Iris pigment epithelial cell (primary cell): ENCODE results near the gene RNF40.

Source experiments
- DNase-seq: peaks from one replicate; pipeline ENCODE4 v3.0.0-alpha.2; 2011; ENCODE audit warnings: low read depth

RNF40 gene

DNA sequence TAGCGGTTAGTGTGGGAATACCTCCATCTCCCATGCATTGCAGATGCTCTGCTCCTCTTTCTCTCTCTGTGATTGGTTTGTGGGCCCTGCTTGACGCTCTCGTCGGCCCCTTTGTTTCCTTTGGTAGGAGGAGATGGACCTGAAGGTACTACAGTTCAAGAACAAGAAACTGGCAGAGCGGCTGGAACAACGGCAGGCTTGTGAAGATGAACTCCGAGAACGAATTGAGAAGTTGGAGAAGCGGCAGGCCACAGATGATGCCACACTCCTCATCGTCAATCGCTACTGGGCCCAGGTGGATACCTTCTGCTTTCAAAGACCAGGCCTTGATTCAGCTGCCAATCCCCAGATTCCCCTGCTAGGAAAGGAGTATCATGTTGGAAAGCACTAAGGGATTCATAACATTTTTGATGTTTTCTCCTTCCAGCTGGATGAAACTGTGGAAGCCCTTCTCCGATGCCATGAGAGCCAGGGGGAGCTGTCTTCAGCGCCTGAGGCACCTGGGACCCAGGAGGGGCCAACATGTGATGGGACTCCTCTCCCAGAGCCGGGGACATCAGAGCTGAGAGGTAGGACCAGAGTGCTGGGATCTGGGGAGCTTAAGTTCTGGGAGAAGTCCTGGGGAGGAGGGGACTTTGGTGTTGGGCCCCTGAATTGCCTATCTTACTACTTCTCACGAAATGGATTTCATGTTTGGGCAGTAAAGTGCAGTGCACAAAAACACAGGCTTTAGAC is 1.0 kb downstream of the RNF40 start:
- no peak for DNase-seq

DNA sequence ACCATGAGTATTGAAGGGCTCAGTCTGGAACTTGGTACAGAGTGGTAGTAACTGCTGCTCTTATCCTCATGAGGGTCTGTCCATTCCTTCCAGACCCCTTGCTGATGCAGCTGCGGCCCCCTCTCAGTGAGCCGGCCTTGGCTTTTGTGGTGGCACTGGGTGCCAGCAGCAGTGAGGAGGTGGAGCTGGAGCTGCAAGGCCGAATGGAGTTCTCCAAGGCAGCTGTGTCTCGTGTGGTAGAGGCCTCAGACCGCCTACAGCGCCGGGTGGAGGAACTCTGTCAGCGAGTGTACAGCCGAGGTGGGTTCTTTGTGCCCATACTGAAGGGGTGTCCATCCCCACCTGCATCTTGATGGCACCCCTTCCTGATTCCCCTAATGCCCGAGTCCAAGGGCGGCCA is 2.0 kb downstream of the RNF40 start:
- DNase-seq, result no peak

DNA sequence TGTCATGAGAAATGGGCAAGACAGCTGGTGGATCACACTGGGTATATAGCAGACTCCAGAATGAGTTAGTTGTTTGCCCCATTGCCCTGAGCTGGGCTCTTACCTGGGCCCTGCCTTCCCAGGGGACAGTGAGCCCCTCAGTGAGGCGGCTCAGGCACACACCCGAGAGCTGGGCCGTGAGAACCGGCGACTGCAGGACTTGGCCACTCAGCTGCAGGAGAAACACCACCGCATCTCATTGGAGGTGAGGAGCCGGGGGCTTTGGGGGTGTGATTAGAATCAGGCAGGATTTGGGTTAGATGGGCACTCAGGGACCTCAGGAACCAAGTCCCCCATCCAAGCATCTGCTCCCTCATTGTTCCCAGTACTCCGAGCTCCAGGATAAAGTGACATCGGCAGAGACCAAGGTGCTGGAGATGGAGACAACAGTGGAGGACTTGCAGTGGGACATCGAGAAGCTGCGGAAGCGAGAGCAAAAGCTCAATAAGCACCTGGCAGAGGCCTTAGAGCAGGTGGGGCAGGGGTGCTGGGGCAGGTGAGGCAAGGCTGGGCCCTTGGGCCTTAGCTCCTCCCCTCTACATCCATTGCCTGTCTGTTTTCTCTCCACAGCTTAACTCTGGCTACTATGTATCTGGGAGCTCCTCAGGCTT is 2.8 kb downstream of the RNF40 start:
- DNase-seq, result no peak

DNA sequence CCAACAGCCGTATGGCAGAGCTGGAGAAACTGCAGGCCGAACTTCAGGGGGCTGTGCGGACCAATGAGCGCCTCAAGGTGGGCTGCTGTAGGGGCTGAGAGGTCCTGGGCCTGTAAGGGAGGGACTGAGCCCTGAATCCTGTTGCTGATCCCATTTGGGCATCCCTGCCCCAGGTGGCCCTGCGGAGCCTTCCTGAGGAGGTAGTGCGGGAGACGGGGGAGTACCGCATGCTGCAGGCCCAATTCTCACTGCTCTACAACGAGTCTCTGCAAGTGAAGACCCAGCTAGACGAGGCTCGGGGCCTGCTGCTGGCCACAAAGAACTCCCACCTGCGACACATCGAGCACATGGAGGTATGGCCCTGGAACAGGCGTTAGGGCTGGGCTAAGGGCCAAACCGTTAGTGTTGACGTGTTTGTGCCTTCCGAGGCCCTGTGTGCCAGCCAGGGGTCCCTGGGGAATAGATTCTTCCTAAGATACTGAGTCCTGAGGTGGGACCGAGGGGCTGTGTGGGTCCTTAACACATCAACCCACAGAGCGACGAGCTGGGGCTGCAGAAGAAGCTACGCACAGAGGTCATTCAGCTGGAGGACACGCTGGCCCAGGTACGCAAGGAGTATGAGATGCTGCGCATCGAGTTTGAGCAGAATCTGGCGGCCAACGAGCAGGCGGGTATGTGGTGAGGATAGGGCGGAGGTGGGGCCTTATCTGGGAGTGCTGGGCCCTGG is 4.2 kb downstream of the RNF40 start:
- DNase-seq, result no peak

DNA sequence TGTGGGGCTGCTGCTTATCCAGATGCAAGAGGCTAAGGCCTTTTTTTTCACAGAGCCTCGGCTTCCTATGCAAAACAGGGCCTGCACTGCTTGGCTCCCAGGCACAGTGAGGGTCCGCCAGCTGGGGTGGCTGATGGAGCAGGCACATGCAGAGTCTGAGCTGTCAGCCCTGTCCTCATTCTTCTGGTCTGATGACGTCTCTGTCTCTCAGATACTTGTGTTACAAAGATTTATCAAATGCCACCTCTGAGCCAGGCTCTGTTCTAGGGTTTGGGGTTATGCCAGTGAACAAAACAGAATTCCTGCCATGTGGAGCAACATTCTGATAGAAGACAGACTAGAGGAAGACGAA is 4.8 kb downstream of the RNF40 start:
- DNase-seq, result no peak

DNA sequence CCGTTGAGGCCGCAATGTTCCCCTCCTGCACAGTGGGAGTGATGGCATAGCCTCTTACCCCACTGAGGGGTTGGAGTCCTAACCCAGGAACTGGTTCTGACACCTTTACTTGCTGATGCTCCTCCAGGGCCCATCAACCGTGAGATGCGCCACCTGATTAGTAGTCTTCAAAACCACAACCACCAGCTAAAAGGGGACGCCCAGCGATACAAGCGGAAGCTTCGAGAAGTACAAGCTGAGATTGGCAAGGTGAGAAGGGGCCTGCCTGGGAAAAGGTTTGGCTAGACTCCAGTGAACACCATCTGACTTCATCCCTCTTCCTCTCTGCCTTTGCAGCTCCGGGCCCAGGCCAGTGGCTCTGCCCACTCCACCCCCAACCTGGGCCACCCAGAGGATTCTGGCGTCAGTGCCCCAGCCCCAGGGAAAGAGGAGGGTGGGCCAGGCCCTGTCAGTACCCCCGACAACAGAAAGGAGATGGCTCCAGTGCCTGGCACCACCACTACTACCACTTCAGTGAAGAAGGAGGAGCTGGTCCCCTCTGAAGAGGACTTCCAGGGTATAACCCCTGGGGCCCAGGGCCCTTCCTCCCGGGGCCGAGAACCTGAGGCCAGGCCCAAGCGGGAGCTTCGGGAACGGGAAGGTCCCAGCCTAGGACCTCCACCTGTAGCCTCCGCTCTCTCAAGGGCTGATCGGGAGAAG is 5.8 kb downstream of the RNF40 start:
- no peak for DNase-seq

DNA sequence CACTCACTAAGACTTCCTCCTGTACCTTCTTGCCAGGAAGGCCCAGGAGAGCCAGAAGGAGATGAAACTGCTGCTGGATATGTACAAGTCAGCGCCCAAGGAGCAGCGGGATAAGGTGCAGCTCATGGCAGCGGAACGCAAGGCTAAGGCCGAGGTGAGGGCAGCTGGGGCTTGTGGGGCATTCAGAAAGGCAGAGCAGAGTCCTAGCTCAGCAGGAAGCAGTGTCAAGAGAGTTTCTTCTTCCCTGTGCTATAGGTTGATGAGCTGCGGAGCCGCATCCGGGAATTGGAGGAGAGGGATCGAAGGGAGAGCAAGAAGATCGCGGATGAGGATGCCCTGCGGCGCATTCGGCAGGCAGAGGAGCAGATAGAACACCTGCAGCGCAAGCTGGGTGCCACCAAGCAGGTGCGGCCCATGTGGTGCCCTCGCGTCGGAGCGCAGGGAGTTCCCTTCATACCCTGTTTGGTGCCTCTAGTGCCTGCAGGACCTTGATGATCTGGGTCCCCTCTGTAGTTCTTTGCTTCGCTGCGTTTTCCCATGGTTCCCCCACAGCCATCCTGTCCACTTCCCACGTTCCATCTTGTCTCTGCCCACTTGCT is 6.6 kb downstream of the RNF40 start:
- DNase-seq, result no peak

DNA sequence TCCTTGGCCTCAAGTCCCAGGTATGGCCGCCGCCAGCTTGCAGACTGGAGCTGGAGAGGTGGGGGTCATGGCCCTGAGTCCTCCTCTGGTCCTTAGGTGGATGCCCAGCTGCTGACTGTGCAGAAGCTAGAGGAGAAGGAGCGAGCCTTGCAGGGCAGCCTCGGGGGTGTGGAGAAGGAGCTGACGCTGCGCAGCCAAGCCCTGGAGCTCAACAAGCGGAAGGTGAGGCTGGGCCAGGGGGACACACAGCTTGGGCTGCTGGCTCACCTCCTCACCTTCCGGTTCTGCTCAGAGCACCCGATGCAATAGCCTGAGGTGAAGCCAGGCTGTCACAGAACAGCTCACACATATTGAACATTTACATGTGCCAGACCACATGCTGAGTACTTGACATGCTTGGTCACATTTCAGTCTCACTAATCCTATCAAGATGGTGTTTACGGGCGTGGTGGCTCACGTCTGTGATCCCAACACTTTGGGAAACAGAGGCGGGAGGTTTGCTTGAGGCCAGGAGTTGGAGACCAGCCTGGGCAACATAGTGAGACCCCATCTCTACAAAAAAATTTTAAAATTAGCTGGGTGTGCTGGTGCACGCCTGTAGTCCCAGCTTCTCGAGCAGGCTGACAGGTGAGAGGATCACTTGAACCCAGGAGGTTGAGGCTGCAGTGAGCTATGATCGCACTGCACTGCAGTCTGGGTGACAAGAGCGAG is 7.4 kb downstream of the RNF40 start:
- DNase-seq, result no peak

DNA sequence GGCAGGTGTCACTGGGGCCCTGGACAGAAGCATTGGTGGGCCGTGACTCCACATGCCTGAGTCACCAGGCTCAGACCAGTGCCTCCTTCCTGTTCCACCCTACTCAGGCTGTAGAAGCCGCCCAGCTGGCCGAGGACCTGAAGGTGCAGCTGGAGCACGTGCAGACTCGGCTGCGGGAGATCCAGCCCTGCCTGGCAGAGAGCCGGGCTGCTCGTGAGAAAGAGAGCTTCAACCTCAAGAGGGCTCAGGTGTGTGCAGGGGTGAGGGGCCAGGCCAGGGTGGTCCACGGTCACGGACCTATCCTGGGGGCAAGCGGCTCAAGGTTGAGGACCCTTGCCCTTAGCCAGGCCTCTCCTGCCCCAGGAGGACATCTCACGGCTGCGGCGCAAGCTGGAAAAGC is 9.6 kb downstream of the RNF40 start:
- DNase-seq, result peak; percentile 28

DNA sequence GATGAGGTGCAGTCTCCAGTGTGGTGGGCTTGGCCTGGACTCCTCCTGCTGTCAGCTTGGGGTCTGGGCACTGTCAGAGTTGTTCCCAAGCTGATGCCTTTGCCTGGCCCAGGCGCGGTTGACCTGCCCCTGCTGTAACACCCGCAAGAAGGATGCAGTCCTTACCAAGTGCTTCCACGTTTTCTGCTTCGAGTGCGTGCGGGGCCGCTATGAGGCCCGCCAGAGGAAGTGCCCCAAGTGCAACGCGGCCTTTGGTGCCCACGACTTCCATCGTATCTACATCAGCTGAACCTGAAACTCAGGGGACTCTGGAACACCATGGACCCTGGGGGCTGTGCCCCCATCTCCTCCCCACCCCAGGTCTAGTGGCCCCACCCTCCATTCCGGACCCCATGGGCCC is 11.7 kb downstream of the RNF40 start:
- no peak for DNase-seq

DNA sequence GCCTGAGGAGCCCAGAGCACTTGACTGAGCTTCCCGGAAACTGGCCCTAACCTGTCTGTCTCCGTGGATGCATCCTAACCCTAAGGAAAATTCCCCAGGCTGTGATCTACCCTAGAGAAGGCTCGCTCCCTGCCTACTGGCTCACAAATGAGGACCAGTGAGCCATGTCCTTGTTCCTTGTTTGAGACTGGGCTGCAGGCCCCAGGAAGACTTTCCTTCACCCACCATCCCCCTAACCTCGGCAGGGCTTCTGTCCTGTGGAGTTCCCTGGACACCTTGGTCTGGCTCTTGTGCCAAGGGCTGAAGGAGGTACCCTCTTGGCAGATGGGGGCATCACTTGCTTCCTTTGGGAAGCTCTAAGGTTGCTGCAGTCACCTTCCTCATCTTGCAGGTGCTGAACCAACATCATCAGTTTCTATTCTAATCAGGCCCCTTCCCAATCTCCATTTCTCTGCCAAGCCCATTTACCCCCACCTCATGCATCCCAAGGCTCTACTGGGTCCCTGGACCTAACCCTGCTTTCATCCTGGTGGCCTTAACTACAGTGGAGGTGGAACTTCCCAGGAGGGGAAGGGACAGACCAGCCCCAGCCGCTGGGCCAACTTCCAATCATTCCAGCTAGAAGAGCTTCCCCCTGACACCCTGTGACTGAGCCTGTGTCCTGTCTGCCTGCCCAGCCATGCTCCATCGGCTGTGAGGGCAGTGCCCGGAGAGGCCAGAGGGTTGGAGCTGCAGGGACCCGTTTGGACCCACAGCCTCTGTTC is 12.4 kb downstream of the RNF40 start:
- DNase-seq, result no peak

DNA sequence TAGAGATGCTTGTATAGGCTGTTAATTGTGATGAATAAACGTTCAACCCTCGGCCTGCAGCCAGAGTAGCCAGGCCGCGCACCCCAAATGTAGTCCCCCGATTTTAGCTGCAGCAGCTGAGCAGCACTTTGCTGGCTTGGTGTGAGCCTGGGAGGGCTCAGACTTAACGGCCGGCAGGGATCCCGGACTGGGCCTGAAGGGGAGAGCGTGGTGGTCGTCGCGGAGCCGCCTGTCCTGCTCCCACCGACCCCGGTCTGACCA is 12.9 kb downstream of the RNF40 start:
- DNase-seq, result no peak

DNA sequence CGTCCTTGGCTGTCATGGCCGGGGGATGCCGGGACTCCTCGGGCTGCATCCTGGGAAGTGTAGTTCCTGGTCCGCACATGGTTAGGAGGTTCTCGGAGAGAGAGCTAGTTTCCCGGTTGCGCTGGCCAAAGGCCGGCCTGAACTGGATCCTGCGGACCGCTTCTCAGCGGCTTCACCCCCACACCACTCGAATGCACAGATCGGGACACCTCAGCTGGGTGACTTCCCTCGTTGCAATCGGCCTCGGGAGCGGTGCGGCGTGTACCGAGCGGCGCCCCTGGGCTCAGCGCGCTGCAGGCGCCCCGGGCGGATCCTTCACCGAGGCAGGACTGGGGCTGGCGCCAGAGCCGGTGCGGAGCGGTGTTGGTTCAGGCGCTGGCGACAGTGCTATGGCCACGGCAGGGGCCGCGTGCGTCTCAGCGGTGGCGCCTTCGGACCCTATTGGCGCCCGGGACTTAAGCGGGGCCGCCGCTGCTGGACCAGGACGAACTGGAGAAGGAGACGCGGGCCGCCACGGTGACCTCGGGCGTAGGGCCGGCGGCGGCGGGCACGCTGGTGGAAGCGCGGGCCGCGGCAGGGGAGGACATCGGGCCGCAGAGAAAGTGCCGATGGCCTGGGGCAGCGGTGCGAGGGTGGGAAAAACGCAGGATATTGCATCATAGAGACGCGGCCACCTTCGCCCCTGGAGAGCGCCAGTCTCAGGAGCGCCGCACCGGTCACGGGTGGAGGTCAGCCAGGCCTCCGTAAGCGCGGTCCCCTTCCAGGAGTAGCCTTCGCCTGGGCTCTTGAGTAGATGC is 13.5 kb downstream of the RNF40 start:
- peak; percentile 84 for DNase-seq

DNA sequence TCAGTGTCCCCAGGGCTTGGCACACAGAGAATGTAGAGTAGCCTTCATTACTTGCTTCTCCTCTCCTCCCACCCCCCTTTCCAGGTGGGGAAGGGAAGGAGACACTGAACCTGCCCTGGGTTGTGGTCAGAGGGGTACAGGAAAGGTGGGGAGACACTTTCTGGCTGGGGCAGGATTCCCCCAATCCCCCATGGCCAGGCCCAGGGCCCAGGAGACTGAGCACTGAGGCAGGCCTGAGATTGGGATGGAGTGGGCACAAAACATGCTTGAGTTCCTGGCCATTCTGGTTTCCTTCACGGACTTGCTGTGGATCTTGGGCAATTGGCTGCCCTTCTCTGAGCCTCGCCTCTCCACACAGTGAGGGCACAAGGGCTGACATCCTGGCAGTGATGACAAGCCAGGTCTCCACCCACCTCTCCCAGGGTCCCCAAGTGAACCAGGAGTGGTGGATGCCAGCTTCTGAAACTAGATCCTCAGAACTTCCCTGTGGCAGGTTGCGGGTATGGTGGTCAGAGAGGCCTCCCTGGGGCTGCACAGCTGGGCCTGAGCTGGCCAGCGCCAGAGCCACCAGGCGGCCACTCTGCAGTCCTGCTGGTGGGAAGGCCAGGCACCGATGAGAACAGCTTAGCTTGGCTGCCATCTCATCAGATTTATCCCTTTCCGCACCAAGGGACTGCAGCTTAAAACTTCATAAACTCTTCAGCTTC is 15.6 kb downstream of the RNF40 start:
- no peak for DNase-seq

DNA sequence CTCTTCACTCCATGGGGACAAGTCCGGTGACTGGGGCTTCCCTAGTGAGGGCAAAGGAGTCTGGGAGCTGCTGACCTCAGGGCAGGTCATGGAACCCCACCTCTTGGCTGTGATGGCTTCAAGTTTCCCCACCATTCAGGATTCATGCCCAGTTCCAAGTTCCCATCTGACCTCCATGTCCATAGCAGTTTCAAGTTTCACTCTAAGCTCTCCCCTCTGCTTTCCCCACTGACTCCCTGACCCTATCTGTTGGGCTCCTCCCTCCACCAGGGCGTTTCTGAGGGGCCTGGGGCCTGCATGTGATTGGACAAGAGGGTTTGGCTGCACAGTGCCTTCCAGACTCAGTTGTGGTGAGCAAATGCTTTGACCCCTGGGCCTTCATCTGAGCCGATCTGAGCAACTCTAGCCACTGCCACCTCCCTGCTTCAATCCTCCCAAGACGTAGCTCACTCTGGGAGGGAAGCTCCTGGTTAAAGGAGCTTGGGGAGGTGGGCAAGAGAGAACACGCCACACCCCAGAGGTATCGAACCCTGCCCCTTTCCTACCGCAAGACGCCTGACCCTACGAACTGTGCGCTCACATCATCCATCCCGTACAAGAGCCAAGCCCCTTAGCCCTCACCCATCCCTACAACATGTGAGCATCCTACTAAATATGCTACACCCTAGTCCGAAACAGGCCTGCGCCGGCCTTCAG is 16.6 kb downstream of the RNF40 start:
- DNase-seq, result peak; percentile 71

DNA sequence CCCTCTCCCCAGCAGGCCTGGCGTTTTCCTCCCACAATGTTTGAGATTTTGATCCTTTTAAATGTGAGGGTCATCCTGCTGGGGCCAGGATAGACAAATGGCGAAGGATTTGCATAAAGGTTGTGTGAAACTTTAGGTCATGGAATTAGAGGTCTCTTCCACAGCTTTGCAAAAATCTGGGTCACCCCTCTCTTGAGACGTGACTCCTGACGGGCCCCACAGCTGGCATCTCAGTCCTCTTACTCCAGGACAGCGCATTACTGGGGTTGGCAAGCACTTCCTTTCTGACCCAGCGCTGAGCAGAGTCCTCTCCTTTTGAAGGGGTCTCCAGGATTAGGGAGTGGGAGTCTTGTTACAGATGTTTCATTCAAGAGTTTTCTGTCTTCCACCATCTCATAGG is 17.5 kb downstream of the RNF40 start:
- no peak for DNase-seq

DNA sequence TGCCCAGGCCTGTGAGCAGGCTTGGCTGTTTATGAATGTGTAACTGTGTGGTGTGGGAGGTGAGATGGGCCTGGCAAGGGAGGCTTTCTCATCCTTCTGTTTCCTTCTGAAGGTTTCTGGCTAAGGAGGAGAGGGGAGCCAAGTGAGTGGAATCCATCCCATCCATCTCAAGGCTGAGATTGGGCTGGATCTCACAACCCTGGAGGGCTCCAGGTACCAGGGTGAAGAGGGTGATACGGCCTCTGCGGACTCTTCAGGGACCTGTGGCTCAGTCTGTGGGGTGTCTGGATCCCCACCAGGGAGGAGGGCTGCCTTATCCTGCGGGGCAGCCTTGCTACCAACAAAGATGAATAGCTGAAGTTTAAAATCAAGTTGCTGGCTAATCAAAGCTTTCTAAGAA is 17.9 kb downstream of the RNF40 start:
- DNase-seq, result no peak

DNA sequence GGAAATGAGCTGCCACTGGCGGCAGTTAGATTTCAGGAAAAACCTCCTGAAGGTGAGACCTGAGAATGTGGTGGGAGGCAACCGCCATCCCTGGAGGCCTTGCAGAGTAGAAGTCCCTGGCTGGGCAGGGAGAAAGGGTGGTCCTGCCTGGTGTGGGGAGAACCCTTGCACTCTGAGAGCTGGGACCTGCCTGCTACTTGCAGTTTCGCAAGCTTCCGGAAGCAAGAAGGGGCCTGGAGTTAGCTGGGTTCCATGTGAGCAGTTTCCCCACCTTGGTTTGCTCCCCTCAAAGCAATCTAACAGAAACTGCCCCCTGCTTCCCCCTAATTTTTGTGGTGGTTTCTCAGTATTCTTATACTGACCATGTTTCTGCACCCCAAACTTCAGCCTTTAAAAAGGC is 18.4 kb downstream of the RNF40 start:
- no peak for DNase-seq
